Activated CD4-positive, alpha-beta T cell treated with anti-CD3 and anti-CD28 coated beads, Interleukin-2, amount 10 ng/mL, durations not matched to agents 24 days and 14 days (primary cell): ENCODE measurements around the gene PAWR. TPM values are rescaled to one million over a fixed set of nuclear protein-coding genes. Genes with fewer than 3 reads are reported as not detected.
"Not testable (repeated sequence)": the region's sequence is repeated elsewhere in the genome, so short reads cannot be mapped to it uniquely, and the experiment has no call there.

Experiments used
- DNase-seq: peaks from one replicate; pipeline ENCODE4 v3.0.0; 2022
- H3K27ac Mint-ChIP-seq: one replicate; pipeline ENCODE4 v1.8.0; 2022; ENCODE audit warnings: mild to moderate bottlenecking, mixed read lengths
- H3K27me3 Mint-ChIP-seq: one replicate; pipeline ENCODE4 v1.8.0; 2022; ENCODE audit warnings: mixed read lengths
- H3K36me3 Mint-ChIP-seq: one replicate; pipeline ENCODE4 v1.8.0; 2022; ENCODE audit warnings: low read depth, mild to moderate bottlenecking, mixed read lengths
- H3K4me1 Mint-ChIP-seq: one replicate; pipeline ENCODE4 v1.8.0; 2021; ENCODE audit warnings: mixed read lengths
- H3K4me3 Mint-ChIP-seq: one replicate; pipeline ENCODE4 v1.8.0; 2022; ENCODE audit warnings: mild to moderate bottlenecking, moderate library complexity, mixed read lengths
- H3K9me3 Mint-ChIP-seq: one replicate; pipeline ENCODE4 v1.8.0; 2021; ENCODE audit warnings: mixed read lengths
- intact Hi-C: fragments of 100-400 bp; cut with micrococcal nuclease; formaldehyde crosslinking; loops from one replicate; pipeline ENCODE4 v1.15.1; 2023
- total RNA-seq: library from RNA; stranded (reverse); gene quantifications from 2 replicates; pipeline ENCODE4 v1.2.3, GENCODE V29; 2022

Gene PAWR
- total RNA-seq, 1 donor from 2014 or later = 7.5 TPM

DNA sequence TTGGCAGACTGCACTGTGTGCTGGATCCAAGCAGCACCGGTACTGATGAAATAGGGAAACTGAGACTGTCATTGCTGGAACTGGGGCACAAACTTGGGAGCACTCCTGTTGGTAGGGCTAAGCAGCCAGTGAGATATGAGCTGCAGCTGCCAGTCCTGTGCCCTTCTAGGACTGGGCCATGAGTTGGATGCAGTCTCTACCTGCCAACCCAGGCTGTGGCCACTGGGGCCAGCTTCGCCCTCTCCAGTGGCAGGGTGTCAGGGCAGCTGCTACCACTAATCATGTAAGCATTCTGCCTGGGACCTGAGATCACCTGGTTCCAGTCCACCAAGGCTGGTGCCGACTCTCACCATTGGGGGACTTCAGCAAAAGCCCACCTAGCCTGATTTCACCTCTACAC is 121.1 kb downstream of the PAWR start:
- Mint-ChIP-seq H3K4me3 (no peak overlapping the region), H3K4me1 (no peaks in the 10 kb centered on the region), H3K36me3 (no peaks in the 10 kb centered on the region), H3K27me3 (no peaks in the 10 kb centered on the region), H3K9me3 (peaks cover 9% of the 10 kb centered on the region), H3K27ac (no peak overlapping the region)
- DNase-seq = no peak
- intact Hi-C loops = no loop called here

GRCh38 chr12:79567175-79567563 is 123.6 kb downstream of the PAWR start:
- Mint-ChIP-seq H3K4me1 (no peaks in the 10 kb centered on the region), H3K9me3 (no peaks in the 10 kb centered on the region), H3K36me3 (no peaks in the 10 kb centered on the region), H3K27ac (no peak overlapping the region), H3K4me3 (no peak overlapping the region), H3K27me3 (no peaks in the 10 kb centered on the region)
- intact Hi-C loops = no loop called here
- no peak for DNase-seq

DNA sequence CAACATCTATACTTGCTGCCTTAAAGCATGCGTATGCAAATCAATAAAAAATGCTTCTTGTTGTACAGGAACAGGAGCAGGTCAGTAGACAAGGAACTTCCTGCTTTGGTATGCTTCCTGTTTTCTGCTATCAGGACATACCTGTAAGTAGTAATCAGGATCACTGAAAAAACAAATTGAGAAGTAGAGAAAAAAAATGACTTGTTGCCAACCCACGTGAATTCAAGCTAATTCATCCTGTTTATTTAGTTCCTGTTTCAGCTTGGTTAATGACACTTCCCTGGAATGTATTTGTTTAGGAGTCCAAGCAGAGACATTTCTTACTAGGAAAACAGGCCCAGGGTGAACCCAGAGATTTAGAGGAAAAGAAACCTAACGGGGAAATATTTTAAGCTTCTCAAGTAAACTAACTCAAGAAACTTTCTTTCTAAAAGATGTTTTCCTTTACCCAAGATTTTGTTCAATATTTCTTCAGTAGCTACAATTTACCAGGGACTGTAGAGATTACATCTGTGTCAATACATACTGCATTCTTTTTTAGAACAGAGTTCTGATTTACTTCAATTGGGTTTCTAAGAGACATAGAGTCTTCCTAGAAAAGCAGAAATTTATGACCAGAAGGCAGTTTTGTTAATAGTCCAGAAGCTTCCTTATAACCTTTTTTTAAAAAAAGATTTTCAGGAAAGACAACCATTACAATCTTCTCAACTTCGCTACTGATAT is 124.2 kb downstream of the PAWR start:
- no peaks in the 10 kb centered on the region for H3K4me1 Mint-ChIP-seq
- H3K27ac Mint-ChIP-seq = no peak overlapping the region

DNA sequence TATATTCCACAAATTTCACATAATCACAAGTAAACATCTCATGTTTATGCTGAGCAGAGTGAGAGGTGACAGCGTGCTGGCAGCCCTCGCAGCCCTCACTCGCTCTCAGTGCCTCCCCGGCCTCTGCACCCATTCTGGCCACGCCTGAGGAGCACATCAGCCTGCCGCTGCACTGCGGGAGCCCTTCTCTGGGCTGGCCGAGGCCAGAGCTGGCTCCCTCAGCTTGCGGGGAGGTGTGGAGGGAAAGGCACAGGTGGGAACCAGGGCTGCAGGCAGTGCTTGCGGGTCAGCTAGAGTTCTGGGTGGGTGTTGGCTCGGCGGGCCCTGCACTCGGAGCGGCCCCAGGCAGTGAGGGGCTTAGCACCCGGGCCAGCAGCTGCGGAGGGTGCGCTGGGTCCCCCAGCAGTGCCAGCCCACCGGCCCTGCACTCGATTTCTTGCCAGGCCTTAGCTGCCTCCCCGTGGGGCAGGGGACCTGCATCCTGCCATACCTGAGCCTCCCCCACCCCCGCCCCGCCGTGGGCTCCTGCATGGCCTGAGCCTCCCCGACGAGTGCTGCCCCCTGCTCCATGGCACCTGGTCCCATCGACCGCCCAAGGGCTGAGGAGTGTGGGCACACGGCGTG is 125.9 kb downstream of the PAWR start:
- H3K9me3 Mint-ChIP-seq, DNase-seq, H3K4me1 Mint-ChIP-seq, H3K27ac Mint-ChIP-seq, H3K4me3 Mint-ChIP-seq, intact Hi-C loops, H3K27me3 Mint-ChIP-seq, H3K36me3 Mint-ChIP-seq: not testable (repeated sequence)

More for the DNA sequence above, 124.2 kb downstream of the PAWR start:
- H3K4me3 Mint-ChIP-seq = no peak overlapping the region
- H3K36me3 Mint-ChIP-seq = no peaks in the 10 kb centered on the region
- intact Hi-C loops = no loop called here
- H3K27me3 Mint-ChIP-seq = no peaks in the 10 kb centered on the region
- no peak for DNase-seq
- H3K9me3 Mint-ChIP-seq = no peaks in the 10 kb centered on the region

GRCh38 chr12:79563021-79563740 is 127.6 kb downstream of the PAWR start:
- Mint-ChIP-seq H3K9me3 (no peaks in the 10 kb centered on the region), H3K36me3 (no peaks in the 10 kb centered on the region), H3K4me1 (no peaks in the 10 kb centered on the region), H3K27me3 (no peaks in the 10 kb centered on the region), H3K4me3 (no peak overlapping the region), H3K27ac (no peak overlapping the region)
- DNase-seq = no peak
- intact Hi-C loops = no loop called here

DNA sequence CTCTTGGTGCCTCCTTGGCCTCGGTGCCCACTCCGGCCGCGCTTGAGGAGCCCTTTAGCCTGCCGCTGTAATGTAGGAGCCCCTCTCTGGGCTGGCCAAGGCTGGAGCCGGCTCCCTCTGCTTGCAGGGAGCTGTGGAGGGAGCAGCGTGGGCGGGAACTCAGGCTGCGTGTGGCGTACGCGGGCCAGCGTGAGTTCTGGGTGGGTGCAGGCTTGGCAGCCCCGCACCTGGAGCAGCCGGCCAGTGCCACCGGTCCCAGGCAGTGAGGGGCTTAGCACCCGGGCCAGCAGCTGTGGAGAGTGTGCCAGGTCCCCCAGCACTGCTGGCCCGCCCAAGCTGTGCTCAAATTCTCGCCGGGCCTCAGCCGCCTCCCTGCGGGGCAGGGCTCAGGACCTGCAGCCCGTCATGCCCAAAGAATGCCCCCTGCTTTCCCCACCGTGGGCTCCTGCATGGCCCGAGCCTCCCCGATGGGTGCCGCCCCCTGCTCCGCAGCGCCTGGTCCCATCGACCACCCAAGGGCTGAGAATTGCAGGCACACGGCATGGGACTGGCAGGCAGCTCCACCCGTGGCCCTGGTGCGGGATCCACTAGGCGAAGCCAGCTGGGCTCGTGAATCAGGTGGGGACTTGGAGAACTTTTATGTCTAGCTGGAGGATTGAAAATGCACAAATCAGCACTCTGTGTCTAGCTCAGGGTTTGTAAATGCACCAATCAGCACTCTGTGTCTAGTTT is 129.2 kb downstream of the PAWR start:
- Mint-ChIP-seq H3K9me3 (no peaks in the 10 kb centered on the region), H3K27me3 (no peaks in the 10 kb centered on the region), H3K4me3 (no peak overlapping the region), H3K4me1 (no peaks in the 10 kb centered on the region), H3K36me3 (no peaks in the 10 kb centered on the region), H3K27ac (no peak overlapping the region)
- intact Hi-C loops = no loop called here
- DNase-seq = no peak

- intact Hi-C loops = no loop called here
These were observed 130.4 kb downstream of the PAWR start for GRCh38 chr12:79560225-79560889.

DNA sequence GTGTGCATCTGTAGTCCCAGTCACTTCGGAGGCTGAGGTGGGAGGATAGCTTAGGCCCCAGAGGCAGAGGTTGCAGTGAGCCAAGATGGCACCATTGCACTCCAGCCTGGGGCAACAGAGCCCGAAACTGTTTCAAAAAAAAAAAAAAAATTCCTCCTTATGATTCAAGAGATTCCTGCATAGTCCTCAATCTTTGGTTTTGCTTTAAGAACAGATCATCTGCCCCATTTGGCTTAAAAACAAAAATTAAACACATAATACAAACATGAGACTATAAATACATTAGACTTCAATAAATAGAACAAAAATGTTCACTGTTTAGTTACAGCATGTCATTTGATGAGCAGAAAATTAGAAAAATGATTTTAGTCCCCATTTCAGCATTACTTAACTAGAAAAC is 131.2 kb downstream of the PAWR start:
- intact Hi-C loops = no loop called here
- Mint-ChIP-seq H3K27ac (no peak overlapping the region), H3K9me3 (no peaks in the 10 kb centered on the region), H3K27me3 (no peaks in the 10 kb centered on the region), H3K36me3 (no peaks in the 10 kb centered on the region), H3K4me1 (no peaks in the 10 kb centered on the region), H3K4me3 (no peak overlapping the region)
- DNase-seq = no peak

More at GRCh38 chr12:79560225-79560889, 130.4 kb downstream of the PAWR start:
- DNase-seq = no peak
- Mint-ChIP-seq H3K36me3 (no peaks in the 10 kb centered on the region), H3K9me3 (no peaks in the 10 kb centered on the region), H3K27me3 (no peaks in the 10 kb centered on the region), H3K4me3 (no peak overlapping the region), H3K27ac (no peak overlapping the region), H3K4me1 (no peaks in the 10 kb centered on the region)

DNA sequence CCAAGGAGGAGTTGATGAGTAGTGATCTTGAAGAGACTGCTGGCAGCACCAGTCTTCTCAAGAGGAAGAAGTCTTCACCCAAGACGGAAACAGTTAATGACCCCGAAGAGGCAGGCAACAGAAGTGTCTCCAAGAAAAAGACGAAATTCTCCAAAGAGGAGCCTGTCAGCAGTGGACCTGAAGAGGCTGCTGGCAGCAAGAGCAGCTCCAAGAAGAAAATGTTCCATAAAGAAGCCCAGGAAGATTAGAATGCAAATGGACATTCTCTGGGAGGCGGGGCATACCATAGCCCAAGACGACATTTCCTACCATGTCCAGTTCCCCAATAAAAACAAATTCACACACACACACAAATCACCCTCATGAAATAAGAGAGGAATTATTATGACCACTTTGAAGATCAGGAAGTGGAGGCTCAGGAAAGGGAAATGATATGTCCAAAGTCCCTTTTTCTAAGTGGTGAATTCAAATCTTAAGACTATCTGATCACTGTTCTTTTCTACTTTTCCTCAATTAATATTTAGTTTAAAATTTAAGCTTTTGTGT is 131.8 kb downstream of the PAWR start:
- intact Hi-C loops = no loop called here
- Mint-ChIP-seq H3K27ac (no peak overlapping the region), H3K27me3 (no peaks in the 10 kb centered on the region), H3K4me3 (no peak overlapping the region), H3K36me3 (no peaks in the 10 kb centered on the region), H3K9me3 (no peaks in the 10 kb centered on the region), H3K4me1 (no peaks in the 10 kb centered on the region)
- DNase-seq = no peak

DNA sequence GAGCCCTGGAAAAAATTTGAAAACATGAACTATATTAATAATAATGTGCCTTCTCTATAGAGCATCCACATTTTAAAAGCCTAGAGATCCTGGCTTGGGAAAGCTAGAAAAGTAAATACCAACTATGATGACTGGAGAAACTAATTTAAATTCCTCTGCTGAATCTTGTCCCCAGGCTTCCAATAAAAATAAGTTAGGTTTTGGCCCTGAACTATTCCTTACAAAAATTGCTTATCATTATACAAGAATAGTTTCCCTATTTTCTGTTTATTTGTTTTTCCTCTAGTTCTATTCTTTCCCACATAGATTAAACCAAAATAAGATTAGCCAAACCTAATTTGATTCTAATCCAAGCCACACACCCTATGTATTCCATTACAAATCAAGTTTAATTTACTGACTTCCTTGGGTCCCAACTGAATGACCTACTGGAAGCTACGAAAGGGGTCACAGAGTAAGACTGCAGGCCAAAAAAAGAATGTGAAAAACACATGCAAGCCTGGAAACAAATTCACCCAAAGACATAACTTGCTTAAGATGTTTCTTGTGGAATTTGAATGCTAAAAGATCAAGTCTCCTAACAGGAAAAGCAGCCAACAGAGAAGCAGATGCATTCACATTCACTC is 133.0 kb downstream of the PAWR start:
- intact Hi-C loops = no loop called here
- Mint-ChIP-seq H3K27me3 (no peaks in the 10 kb centered on the region), H3K4me3 (no peak overlapping the region), H3K4me1 (no peaks in the 10 kb centered on the region), H3K27ac (no peak overlapping the region), H3K9me3 (no peaks in the 10 kb centered on the region), H3K36me3 (no peaks in the 10 kb centered on the region)
- no peak for DNase-seq

- Mint-ChIP-seq H3K4me3 (no peak overlapping the region), H3K4me1 (no peaks in the 10 kb centered on the region), H3K27ac (no peak overlapping the region), H3K27me3 (no peaks in the 10 kb centered on the region), H3K36me3 (no peaks in the 10 kb centered on the region), H3K9me3 (no peaks in the 10 kb centered on the region)
- intact Hi-C loops = no loop called here
- DNase-seq = no peak
These were observed 135.5 kb downstream of the PAWR start for GRCh38 chr12:79555028-79555925.

DNA sequence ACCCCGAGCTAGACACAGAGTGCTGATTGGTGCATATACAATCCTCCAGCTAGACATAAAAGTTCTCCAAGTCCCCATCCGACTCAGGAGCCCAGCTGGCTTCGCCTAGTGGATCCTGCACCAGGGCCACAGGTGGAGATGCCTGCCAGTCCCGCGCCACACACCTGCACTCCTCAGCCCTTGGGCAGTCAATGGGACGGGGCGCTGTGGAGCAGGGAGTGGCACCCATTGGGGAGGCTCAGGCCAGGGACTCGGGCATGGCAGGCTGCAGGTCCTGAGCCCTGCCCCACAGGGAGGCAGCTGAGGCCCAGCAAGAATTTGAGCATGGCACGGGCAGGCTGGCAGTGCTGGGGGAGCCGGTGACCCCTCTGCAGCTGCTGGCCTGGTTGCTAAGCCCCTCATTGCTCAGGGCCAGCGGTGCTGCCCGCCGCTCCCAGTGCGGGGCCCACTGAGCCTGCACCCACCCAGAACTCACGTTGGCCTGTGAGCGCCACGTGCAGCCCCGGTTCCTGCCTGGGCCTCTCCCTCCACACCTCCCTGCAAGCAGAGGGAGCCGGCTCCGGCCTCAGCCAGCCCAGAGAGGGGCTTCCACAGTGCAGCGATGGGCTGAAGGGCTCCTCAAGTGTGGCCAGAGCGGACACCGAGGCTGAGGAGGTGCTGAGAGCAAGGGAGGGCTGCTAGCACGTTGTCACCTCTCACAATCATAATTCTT is 136.7 kb downstream of the PAWR start:
- no peak overlapping the region for H3K27ac Mint-ChIP-seq
- no peaks in the 10 kb centered on the region for H3K27me3 Mint-ChIP-seq
- H3K4me3 Mint-ChIP-seq = no peak overlapping the region
- H3K36me3 Mint-ChIP-seq = no peaks in the 10 kb centered on the region
- H3K4me1 Mint-ChIP-seq = no peaks in the 10 kb centered on the region
- DNase-seq = no peak
- intact Hi-C loops = no loop called here
- H3K9me3 Mint-ChIP-seq = no peaks in the 10 kb centered on the region
